AG09309 (cell line): ENCODE measurements around the gene LTBR.

Experiments
- DNase-seq: peaks from one replicate; pipeline ENCODE4 v3.0.0-alpha.2; 2010; ENCODE audit warnings: low read depth
- H3K4me3 ChIP-seq: 2 replicates; pipeline ENCODE4 v1.5.1; 2011; ENCODE audit warnings: mild to moderate bottlenecking, low read depth, low read length, moderate library complexity; ENCODE audit not compliant: control insufficient read depth
- CTCF ChIP-seq: IDR thresholded peaks from 2 replicates; pipeline ENCODE4 v1.5.1; 2011; ENCODE audit warnings: mild to moderate bottlenecking, low read depth, low read length, inconsistent platforms; ENCODE audit not compliant: insufficient read depth, control insufficient read depth; ENCODE audit errors: missing control alignments

LTBR gene

GRCh38 chr12:6369916-6370575 is 13.9 kb upstream of the LTBR start:
- no peak for TF ChIP-seq CTCF
- no peak overlapping the region for H3K4me3 ChIP-seq
- no peak for DNase-seq

GRCh38 chr12:6370576-6370935 is 13.4 kb upstream of the LTBR start:
- no peak overlapping the region for H3K4me3 ChIP-seq

GRCh38 chr12:6370994-6371754 is 12.8 kb upstream of the LTBR start:
- TF ChIP-seq CTCF = peak; percentile 46
- H3K4me3 ChIP-seq = no peak overlapping the region
- DNase-seq = no peak

More at GRCh38 chr12:6370576-6370935, 13.4 kb upstream of the LTBR start:
- no peak for DNase-seq
- no peak for TF ChIP-seq CTCF

- no peak overlapping the region for H3K4me3 ChIP-seq
- peak; percentile 62 for DNase-seq
- TF ChIP-seq CTCF = peak; percentile 6
Measured at GRCh38 chr12:6372403-6373003, 11.5 kb upstream of the LTBR start.

GRCh38 chr12:6373022-6373787 is 10.8 kb upstream of the LTBR start:
- H3K4me3 ChIP-seq = no peak overlapping the region
- no peak for DNase-seq
- no peak for TF ChIP-seq CTCF

DNA sequence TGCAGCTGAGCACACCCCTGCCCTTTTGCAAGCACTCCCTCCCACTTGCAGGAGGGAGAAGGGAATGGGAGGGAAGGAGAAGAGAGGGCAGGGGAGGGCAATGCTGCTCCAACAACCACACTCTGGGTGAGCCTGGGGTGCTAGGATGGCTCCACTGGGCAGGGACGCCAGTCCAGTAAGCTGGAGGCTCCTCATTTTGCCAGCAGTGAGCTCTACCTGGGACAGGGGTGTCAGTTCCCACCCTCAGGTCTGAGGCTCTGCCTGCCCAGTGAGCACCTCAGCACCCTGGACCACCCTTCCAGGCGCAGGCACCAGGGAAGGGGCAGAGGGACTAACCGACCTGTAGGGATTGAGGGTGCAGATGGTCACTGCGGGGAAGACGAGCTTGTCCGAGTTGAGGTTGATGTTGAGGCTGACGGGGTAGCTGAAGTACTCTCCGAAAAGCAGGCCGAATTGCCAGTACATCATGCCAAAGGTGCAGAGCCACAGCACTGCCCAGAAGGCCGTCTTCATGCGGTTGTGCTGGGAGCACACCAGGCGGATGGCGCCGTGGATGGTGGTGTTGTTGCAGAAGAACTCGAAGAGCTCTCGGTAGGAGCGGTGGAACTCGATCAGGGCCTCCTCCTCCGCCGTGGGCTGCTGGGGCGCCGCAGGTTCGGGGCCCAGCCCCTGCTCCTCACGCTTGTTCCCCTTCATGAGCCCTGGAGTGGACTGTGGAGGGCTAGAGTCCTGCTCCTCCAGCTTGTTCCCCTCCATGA is 9.8 kb upstream of the LTBR start:
- DNase-seq = no peak
- no peak overlapping the region for H3K4me3 ChIP-seq
- no peak for TF ChIP-seq CTCF
